KG1 (cell line): ENCODE measurements around the gene OR1F1.

Source experiments
- DNase-seq: peaks from one replicate; lab custom pipeline; 2025; lab: John Stamatoyannopoulos, UW

Gene OR1F1

DNA sequence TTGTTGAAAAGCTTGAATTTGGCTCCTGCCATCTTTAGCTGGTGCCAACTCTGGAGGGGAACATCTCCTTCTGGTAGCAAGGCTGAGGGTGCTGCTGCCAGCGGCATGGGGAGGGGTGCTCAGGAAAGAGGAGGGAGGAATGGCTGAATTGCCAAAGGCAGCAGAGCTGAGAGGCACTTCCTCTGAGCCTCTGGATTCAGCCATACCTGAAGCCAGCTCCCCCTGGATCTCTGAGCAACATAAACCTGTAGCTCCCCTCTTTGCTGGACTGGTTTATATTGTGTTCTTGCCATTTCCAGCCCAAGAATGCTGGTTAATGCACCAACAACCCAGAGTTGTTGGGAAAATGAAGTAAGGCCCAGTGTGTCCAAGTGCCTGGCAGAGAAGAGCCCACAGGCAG is 61.0 kb downstream of the OR1F1 start:
- DNase-seq = no peak

DNA sequence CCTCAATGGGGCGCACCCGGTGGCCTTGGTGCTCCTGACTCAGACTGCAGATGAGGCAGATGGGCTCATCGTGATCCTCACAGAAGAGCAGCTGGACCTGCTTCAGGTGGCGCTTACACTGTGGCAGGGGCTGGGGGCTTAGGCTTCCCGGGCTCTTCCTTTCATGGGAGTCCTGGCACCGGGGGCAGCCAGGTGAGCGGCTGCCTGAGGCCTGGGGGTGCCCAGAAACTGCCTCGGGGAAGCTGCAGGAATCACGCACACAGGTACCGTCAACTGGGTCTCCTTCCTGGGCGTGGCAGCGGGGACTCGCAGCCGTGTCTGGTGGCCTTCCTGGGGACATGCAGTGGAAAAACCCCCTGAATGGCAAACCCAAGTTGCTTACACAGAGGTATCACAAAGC is 61.4 kb downstream of the OR1F1 start:
- DNase-seq = no peak

DNA sequence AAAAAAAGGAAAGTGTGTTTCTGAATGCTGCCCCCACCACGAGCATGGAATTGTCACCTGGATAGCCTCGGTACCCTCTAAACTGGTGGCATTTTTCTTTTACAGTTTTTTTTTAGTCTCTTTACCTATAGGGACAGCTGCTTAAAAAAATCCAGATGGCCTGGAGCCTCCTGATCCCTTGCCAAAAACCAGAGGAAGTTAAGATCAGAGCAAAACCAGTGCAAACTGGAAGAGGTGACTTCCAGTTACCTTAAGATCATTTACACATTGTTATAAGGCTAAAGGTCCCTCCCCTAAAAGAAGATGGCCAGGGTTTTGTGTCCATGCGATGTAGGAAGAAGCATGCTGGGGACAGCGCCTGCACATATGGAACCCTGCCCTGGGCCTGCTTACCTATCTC is 65.0 kb downstream of the OR1F1 start:
- no peak for DNase-seq

DNA sequence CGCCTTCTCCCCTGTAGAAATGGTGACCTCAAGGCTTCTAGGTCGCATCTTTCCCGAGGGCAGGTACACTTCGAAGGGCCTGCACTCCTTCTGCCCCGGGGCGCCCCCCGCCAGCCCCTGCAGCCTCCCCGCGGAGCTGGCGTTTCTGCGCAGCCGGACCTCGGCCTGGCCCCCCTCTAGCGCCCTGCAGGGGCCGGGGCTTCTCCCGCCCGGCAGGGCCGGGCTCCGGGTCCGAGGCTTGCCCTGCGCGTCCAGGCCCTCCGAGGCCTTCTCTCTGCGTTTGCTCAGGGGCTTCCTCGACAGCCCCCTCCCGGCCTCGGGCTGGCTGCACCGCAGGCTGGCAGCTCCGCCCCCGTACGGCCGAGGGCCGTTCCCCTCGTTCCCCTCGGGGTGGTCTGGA is 66.3 kb downstream of the OR1F1 start:
- no peak for DNase-seq
